ENCODE measurements around the gene ZNF74. TPM values are rescaled to one million over a fixed set of nuclear protein-coding genes. Genes with fewer than 3 reads are reported as not detected.

ZNF74 gene
- total RNA-seq, 1 experiment from 2014 or later: 8.1 TPM

DNA sequence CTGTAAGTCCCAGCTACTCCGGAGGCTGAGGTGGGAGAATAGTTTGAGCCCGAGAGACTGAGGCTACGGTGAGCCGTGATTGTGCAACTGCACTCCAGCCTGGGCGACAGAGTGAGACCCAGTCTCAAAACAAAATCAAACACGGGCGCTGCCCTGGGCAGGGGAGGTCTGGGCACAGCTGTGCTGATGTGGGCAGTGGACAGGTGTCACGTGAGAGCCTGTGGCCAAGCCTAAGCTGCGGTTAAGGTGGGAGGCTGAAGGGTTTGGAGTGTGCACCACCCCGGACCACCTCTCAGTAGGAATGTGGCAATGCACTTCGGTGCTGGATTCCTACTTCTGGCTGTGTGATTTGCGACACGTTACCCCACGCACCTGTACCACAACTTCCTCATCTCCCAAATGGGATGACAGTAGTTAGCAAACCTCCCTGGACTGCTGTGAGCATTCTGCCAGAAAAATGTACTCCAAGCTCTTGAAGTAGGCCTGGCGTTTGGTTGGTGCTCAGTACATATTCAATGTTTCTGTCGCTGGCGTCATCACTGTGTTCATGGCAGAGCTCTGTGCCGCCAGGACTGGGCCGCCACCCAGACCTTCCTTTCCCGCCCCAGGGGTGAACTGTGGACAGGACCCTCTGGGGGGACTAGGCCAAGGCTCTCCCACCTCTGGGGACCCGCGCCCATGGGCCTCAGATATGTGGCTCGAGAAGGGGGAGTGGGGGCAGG, 807 bp upstream of the ZNF74 start:
- intact Hi-C loops (cut with micrococcal nuclease; ENCODE audit: unreplicated experiment): no loop called here
- H3K9me3 ChIP-seq (ENCODE audit: insufficient read depth, low read depth): no peaks in the 10 kb centered on the region
- H3K9me2 ChIP-seq (ENCODE audit: insufficient read depth): no peaks in the 10 kb centered on the region
- BruUV-seq (replicated peaks): no TSS peak
- DNase-seq: no peak
- peak overlapping the region; percentile 95 for H2AFZ ChIP-seq
- no peaks in the 10 kb centered on the region for H3K79me2 ChIP-seq (ENCODE audit: low read depth)
- H3K36me3 ChIP-seq (ENCODE audit: low read depth): no peaks in the 10 kb centered on the region
- no peak overlapping the region for H3K27ac ChIP-seq
- POLR2A ChIA-PET (ENCODE audit: unreplicated experiment): interaction anchor here (0.5 kb wide), 1 partner anchor 64 kb away, joined by 14 read pairs; no protein-coding TSS in a partner anchor
- peak overlapping the region; percentile 82 for H3K4me2 ChIP-seq
- H3K4me1 ChIP-seq (replicated peaks; ENCODE audit: insufficient read depth): no peaks in the 10 kb centered on the region
- no peaks in the 10 kb centered on the region for H4K20me1 ChIP-seq (ENCODE audit: insufficient read depth)
- no peaks in the 10 kb centered on the region for H3K27me3 ChIP-seq (ENCODE audit: insufficient read depth, low read depth)
- no peaks in the 10 kb centered on the region for H3F3A ChIP-seq (ENCODE audit: insufficient read depth, low read depth)
- CTCF ChIA-PET: no interaction called here
- peak overlapping the region; percentile 66; the same call in 1 of the 2 replicates for H3K4me3 ChIP-seq
- no peak for TF ChIP-seq CTCF (conservative IDR thresholded peaks at IDR 0.05)
- TF ChIP-seq EZH2 (IDR thresholded peaks at IDR 0.05; ENCODE audit: low read depth): no peak

DNA sequence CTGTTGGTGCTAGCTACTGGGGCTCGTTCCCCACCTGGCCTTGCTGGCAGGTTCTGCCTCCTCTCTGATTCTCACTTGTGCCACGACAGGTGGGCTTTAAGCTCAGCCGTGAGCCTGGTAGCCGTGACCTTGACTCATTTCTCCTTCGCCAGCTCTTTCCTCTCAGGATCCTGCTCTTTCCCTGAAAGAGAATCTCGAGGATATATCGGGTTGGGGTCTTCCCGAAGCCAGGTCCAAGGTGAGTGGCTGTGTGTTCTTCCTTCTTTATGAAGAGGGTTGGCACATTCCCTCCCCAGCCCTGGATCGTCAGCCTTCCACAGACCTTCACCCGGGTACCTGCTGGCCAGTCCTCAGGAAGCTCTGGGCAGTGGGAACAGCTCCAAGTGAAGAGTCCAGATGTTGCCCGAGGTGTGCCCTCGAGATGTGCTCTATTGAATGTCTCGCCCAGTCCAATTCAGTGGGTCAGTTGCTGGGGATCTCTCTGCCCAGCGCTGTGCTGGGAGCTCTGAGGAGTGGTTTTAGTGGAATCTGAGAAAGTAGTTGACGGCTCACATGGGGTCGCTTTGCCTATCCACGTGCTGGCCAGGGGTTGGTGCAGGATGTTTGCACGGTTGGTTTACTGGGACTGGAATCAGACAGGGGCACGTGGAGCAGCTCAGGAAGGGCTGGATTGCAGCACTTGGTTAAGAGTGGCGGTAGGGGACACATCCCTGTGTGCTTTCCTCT, 1.4 kb downstream of the ZNF74 start:
- no TSS peak for BruUV-seq (replicated peaks)
- POLR2A ChIA-PET (ENCODE audit: unreplicated experiment): no interaction called here
- no peaks in the 10 kb centered on the region for H3K9me2 ChIP-seq (ENCODE audit: insufficient read depth)

DNA sequence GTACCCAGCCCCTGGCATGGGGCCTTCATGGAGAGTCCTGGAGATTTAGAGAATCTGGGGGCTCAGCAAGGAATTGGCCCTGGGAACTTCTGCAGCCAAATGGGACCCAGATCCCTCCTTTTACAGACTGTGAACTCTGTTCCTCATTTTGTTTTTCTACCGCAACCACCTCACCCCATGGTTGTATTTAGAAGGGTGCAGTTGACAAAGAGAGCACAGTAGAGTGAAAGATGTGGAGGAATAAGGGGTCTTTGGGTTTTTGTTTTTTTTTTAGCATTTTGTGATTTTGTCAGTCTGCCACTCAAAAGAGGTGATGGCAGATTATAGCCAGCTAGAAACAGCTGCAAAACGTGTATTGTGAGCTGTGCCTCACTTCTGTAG, 1.9 kb downstream of the ZNF74 start:
- ChIA-PET CTCF (no interaction called here), POLR2A (ENCODE audit: unreplicated experiment) (interaction anchor here (0.6 kb wide), 1 partner anchor 13 kb away, joined by 6 read pairs; no protein-coding TSS in a partner anchor)
- Histone ChIP-seq H3K27ac (no peak overlapping the region), H3K9me2 (ENCODE audit: insufficient read depth) (no peaks in the 10 kb centered on the region), H3F3A (ENCODE audit: insufficient read depth, low read depth) (no peaks in the 10 kb centered on the region), H3K4me3 (no peak overlapping the region), H3K27me3 (ENCODE audit: insufficient read depth, low read depth) (no peaks in the 10 kb centered on the region), H3K79me2 (ENCODE audit: low read depth) (no peaks in the 10 kb centered on the region), H3K36me3 (ENCODE audit: low read depth) (no peaks in the 10 kb centered on the region), H3K4me1 (replicated peaks; ENCODE audit: insufficient read depth) (no peaks in the 10 kb centered on the region), H3K4me2 (no peak overlapping the region), H3K9me3 (ENCODE audit: insufficient read depth, low read depth) (no peaks in the 10 kb centered on the region), H2AFZ (no peak overlapping the region), H4K20me1 (ENCODE audit: insufficient read depth) (no peaks in the 10 kb centered on the region)
- TF ChIP-seq EZH2 (IDR thresholded peaks at IDR 0.05; ENCODE audit: low read depth) (no peak), CTCF (conservative IDR thresholded peaks at IDR 0.05) (no peak)
- intact Hi-C loops (cut with micrococcal nuclease; ENCODE audit: unreplicated experiment): no loop called here
- BruUV-seq (replicated peaks): no TSS peak
- DNase-seq: no peak

More for the DNA sequence above, 1.4 kb downstream of the ZNF74 start:
- DNase-seq: no peak
- H3K4me1 ChIP-seq (replicated peaks; ENCODE audit: insufficient read depth): no peaks in the 10 kb centered on the region
- peak overlapping the region; percentile 82 for H3K4me2 ChIP-seq
- H3F3A ChIP-seq (ENCODE audit: insufficient read depth, low read depth): no peaks in the 10 kb centered on the region
- no peaks in the 10 kb centered on the region for H3K27me3 ChIP-seq (ENCODE audit: insufficient read depth, low read depth)
- peak overlapping the region; percentile 66; the same call in 1 of the 2 replicates for H3K4me3 ChIP-seq
- intact Hi-C loops (cut with micrococcal nuclease; ENCODE audit: unreplicated experiment): no loop called here
- no peak overlapping the region for H2AFZ ChIP-seq
- no peaks in the 10 kb centered on the region for H3K36me3 ChIP-seq (ENCODE audit: low read depth)
- CTCF ChIA-PET: no interaction called here
- H3K9me3 ChIP-seq (ENCODE audit: insufficient read depth, low read depth): no peaks in the 10 kb centered on the region
- no peak overlapping the region for H3K27ac ChIP-seq
- H4K20me1 ChIP-seq (ENCODE audit: insufficient read depth): no peaks in the 10 kb centered on the region
- H3K79me2 ChIP-seq (ENCODE audit: low read depth): no peaks in the 10 kb centered on the region
- TF ChIP-seq EZH2 (IDR thresholded peaks at IDR 0.05; ENCODE audit: low read depth) (no peak), CTCF (conservative IDR thresholded peaks at IDR 0.05) (no peak)

All from PC-9 (cell line).